HG02970 (cell line): ENCODE measurements around the gene CENPX.

ENCODE experiments used
- ATAC-seq: cut with Tn5 transposase; IDR thresholded peaks from one replicate; pipeline ENCODE4 v1.9.1; 2021; ENCODE audit warnings: mild to moderate bottlenecking, moderate library complexity, moderate number of reproducible peaks; ENCODE audit not compliant: unreplicated experiment, low FRiP score

CENPX gene

DNA sequence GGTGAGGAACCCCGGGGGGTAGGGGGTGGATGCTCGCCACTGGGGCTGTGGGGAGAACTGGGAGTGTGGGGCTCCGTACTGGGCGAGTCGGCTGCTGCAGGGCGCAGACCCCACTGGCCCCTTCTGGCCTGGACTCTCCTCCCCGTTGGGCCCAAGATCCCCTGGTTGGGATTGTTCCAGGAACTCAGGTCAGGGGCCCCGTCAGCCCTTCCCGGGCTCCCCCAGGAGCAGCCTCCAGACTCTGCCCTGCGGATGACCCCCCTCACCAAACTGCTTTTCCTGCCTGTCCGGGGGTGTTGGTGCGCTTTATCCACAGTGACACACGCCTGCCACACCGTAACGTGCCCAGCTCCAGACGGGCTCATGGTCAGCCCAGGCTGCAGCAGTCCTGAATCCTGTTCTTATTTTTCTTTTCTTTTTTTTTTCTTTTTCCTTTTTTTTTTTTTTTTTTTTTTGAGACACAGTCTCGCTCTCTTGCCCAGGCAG lies 21.1 kb downstream of the CENPX start:
- ATAC-seq, result no peak

DNA sequence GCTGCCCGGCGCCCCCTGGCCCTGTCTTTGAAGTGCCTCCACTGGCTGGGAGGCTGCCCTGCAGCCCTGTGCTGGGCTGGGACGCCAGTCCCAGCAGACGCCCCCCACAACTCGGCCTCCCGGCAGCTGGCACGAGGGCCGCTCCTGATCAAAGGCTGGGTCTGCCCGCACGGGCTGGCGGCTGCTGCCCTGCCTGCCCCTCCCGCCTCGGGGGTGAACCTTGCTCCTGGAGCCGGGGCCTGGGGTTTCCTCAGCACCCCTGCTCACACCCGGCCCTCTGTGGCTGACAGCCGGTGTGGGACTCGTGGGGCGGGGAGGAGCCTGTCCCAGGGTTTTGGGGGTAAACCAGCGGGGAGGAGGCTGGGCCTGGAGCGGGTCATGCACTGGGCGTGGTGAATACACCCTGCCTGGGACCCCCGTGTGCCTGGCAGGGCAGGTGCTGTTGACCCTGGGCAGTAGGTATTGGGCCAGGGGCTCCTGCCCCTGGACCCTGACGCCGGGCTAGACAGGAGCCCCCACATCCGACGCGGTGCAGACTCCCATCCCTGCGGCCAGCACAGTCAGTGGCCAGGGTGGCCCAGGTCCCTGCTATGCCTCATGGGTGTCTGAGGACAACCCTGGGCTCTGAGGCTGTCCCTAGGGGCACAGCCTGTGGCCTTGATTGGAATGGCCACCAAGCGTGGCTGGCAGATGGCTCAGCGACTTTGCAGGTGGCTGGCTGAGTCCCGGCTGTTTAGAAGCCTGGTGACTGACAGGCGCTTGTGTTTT lies 21.7 kb downstream of the CENPX start:
- ATAC-seq, result no peak

DNA sequence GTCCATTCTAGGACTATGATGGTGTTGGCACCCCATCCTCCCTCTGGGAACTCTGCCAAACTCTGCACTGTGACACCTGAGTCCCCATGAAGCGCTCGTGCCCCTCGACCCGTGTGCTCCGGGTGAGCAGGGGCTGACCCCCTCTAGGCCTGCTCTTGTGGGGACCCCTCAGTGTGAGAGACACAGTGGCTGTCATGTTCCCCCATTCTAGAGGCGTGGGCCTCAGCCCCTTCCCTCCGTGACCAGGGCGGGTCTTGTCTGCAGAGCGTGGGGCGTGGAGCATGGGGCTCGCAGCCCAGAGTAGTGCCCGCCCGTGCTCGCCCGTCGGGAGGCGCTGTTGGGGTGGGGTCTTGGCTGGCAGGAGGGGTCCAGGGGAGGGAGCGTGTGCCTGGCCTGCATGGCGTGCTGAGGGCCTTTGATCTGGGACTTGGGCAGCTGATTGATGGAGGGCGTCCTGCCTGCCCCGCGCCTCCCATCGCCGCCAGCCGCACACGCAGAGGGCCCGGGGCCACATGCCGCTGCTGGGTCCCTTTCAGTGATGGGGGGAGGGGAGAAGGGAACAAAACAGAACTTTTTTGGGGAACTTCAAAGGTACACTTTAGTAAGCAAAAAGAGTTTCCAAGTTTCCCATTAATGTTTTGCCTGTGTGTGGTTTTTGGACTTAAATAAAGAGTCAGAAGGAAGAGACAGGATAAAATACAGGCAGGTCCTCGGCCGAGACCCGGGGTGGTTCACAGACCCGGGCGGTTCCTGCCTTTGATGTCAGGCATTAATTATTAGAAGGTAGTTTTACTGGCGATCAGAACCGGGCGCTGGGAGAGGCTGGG lies 22.5 kb downstream of the CENPX start:
- no peak for ATAC-seq

DNA sequence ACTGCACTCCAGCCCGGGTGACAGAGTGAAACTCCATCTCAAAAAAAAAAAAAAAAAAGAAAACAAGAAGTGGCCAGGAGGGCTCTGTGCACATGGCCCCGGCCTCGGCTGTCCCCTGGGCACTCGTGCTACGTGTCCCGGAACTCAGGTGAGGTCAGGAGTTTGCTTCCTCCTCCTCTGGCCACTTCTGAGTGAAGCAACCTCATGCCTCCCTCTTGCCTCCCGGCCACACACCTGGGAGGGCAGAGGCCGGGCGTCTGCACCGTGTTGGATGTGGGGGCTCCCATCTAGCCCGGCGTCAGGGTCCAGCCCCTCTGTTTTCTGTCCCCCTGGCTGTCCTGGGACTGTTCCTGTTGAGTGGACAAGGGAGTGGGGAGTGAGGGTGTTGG lies 23.1 kb downstream of the CENPX start:
- ATAC-seq, result no peak

DNA sequence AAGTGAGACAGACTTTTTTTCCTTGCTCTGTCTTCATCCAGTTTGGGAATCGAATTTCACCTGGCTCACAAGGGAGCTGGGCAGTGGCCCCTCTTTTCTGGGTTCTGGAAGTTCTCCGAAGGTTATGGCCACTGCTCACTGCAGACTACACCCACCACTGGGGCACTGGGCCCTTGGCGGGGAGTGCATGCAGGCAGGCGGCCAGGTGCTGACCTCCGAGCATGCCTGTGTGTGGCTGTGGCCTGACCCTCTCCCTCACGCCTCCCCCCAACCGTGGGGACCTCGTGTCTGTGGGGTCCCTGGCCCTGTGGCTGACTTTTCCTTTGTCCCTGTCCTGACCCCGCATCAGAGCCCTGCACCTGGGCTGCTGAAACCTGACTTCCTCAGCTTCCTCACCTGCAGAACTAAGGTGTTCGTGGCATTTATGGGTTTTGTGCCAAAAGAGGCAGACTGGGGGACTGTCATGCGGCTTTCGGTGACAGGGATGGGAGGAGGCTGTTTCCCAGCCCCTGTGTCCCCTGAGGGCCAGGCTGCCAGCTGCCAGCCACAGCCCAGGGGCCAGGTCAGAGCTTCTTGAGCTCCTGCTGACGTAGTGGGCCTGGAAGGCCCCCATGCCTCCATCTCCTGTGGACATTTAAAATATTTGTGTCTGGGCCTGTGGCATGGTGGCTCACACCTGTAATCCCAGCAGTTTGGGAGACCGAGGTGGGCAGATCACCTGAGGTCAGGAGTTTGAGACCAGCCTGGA lies 23.8 kb downstream of the CENPX start:
- no peak for ATAC-seq

DNA sequence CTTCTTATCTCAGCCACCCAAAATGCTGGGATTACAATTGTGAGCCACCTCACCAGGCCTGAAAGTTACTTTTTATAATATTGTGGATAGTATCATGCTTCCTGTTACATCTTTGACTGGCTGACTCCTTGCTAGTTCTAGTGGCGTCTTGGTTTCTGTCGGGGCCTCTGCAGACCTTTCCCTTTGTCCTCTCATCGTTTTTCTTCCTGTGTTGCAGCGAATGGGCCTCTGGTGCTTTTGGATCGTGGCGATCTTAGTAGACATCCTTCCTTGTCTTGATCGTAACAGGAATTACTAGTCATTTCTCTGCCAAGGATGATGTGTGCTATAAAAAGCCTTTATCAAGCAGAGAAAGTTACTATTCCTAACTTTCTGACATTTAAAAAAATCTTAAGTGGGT lies 24.5 kb downstream of the CENPX start:
- ATAC-seq, result no peak

DNA sequence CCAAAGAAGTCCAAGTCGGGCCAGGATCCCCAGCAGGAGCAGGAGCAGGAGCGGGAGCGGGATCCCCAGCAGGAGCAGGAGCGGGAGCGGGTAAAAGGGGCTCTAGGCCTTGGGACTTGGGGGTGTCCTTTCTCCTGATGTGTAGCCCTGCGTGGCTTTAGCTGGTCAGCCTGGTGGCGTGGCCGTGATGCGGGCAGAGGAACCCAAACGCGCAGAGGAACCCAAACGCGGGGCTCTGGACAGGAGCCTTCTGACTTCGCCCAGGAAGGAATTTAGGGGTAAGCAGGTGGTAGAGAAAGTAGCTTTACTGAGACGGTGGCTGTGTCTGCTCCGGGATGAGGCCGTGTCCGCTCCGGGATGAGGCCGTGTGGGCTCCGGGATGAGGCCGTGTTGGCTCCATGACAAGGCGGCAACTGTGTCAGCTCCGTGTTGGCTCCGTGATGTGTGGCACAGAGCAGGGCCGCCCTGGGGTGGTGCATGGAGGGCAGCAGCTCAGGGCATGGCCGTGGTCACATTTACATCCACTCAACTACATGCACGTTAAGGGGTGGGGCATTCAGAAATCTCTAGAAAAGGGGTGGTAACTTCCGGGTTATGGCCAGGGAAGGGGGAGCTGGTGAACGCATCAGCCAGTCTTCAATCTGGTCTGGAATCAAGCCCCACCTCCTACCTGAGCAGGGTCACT lies 25.8 kb downstream of the CENPX start:
- ATAC-seq, result no peak

DNA sequence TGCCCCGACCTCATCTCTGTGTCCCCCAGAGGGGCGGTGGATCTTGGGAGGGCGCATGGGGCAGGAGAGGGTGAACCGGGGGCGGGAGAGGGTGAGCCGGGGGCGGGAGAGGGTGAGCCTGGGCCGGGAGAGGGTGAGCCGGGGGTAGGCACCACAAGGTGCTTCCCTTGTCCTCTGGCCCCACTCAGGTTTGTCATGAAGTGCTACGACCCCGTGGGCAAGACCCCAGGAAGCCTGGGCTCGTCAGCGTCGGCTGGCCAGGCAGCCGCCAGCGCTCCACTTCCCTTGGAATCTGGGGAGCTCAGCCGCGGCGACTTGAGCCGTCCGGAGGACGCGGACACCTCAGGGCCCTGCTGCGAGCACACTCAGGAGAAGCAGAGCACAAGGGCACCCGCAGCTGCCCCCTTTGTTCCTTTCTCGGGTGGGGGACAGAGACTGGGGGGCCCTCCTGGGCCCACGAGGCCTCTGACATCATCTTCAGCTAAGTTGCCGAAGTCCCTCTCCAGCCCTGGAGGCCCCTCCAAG lies 26.4 kb downstream of the CENPX start:
- ATAC-seq, result no peak

DNA sequence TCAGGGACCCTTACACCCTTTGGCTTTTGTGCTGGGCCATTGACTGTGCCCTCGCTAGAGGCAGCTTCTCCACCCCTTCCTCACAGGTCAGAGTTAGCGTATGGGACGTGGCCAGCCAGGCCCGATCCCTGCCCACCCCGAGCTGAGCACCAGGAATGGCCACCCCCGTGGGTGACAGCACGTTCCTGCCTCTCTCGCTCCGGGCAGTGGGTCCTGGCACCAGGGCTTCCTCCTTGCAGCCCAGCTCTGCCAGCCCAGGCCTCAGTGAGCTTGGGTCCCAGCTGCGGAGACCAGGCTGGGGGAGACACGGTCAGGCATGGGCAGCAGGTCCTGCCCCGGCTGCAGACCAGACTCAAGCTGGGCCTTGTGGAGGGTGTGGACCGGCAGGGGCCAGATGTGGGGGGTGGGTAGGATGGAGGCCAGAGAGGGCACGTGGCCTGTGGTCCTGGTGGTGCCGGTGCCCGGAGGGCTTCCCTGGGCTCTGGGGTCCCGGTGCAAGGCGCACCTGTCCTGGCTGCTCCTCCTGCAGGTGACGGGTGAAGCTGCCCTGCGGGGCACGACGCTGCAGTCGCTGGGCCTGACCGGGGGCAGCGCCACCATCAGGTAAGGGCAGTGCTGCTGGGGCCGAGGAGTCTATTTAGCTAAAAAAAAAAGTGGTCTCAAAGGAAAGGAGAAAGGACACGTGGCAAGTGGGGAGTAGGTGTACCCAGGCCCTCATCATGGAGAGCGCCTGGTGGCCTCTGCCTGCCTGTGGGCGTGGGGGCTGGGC lies 27.0 kb downstream of the CENPX start:
- no peak for ATAC-seq

DNA sequence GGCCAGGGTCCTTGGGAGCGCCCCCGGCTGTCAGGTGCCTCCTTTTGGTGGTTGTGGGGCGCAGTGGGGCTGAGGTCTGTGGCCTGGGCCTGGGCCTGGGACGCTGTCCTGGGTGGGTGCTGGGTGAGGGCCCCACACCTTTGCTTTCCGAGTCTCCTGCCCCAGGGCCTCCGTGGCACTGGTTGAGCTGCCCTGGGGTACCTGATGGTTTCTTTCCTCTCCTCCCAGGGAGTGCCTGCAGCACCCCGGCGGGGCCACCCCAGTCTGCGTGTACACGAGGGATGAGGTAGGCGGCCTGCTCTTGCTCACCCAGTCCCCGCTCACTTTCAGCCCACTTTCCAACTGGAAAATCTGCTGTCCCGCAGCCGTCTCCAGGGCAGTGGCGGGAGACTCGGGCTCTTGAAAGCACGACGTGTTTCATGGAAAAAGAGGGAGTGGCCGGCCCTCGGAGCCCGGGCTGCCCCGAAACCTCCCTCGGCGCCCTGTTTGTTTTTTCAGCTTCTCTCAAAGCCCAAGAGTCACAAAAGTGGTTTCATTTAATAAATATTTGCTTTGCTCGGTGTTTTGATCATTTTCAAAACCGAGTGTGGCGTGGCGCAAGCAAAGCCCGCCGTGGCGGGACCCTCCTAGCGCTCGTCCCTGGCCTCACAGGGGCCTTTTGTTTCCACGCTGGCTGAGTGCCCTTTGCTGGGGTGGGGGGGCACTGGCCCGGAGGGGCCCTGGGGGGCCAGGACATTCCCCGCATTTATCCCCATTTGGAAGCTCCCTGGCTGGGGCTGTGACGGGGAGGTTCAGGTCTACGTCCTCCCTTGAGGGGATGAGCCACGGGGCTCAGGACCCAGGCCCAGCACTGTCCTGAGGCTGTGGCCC lies 27.9 kb downstream of the CENPX start:
- ATAC-seq, result no peak

DNA sequence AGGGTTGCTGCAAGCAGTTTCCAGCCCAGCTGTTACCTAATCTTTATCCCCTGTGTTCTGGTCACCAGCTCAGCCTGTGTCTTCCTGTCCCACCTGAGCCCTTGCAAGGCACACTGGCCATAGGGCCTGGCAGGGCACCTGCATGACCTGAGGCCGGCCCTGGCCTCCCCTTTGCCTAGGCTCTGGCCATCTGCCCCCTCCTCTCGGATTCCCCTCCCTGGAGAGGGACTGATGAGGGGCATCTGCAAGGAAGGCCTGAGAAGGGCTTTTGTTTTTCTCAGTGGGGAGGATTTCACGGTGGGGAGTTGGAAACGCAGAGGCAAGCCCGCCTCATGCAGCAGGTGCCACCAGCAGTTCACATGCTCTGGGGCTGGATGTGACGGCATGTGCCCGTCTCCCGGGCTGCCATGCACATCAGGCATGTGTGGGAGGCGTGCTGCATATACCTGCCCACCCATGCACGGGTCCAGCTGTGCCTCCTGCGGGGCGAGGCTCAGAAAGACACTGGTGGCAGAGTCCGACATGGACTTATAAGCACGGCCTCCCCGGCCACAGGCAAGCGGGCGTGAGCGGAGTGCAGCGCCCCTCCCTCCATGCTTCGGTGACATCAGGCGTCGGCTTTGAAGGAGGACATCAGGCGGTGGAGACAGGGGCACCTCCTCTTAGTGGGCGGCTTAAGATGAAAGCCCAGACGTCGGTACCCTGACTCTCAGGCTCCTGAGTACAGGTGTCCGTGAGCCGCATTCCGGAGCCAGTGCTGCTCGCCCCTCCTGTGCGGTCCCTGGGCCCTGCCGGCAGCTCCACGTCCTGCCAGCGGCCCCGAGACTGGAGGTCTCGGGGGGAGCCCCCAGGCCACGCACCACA lies 28.7 kb downstream of the CENPX start:
- ATAC-seq, result no peak

DNA sequence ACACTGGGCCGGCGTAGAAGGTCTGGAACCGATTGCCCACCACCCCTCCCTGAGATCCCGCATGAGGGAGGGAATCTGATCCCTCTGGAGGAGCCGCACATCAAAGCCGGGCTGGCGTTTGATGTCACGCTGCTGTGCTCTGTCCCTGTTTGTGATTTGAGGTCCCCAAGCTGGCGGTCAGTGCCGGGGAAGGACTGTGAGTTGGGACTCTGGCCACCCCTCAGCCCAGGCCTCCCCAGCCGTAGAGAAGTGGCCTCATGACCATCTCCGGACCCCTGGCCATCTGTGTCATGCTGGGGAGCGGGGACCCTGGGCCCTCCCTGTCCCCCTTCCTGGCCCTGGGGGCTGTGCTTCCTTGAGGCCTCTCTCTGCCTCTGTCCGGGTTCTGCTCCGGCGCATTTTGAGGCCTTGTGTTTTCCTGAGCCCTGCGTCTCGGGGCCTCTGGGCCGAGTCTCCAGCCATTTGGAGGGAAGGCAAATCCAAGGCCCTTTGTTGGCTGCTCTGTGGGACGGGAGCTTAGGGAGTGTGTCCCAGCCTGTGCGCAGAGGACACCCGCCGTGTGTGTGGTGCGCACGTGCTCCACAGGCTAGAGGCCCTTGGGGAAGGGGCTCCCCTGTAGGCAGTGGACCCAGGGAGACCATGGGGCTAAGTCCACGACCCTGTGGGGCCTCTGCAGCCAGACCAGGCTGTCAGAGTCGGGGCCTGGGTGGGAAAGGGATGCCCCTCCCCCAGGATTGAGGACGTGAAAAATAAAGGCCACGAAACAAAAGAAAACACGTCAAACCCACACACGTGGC lies 30.2 kb downstream of the CENPX start:
- no peak for ATAC-seq

DNA sequence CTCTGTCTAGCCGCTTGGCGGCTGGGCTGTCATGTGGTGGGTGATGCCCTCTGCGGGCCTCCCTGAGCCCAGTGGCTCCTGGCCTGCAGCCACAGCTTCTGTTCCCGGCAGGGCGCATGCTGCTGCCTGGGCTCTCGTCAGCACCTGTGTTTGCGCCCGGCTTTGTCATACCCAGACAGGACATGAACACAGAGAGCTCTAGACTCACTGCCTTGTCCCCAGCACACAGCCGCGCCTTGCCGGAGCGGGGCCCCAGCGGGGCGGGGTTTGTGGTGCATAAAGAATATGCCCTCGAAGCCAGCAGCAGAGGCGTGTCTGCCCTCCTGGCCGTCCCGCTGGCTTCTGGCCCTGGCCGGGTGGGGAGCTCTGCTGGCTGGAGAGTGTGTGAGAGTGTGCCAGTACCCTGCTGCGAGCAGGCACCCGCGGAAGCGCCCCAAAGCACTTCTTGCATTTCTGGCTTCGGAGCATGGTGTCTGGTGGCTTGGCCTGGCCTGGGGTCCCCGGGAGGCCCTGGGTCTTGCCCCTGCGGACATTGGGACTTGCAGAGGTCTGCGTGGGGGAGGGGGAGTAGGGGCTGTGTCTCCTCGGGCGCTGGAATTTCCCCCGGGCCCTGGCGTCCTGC lies 30.9 kb downstream of the CENPX start:
- no peak for ATAC-seq

DNA sequence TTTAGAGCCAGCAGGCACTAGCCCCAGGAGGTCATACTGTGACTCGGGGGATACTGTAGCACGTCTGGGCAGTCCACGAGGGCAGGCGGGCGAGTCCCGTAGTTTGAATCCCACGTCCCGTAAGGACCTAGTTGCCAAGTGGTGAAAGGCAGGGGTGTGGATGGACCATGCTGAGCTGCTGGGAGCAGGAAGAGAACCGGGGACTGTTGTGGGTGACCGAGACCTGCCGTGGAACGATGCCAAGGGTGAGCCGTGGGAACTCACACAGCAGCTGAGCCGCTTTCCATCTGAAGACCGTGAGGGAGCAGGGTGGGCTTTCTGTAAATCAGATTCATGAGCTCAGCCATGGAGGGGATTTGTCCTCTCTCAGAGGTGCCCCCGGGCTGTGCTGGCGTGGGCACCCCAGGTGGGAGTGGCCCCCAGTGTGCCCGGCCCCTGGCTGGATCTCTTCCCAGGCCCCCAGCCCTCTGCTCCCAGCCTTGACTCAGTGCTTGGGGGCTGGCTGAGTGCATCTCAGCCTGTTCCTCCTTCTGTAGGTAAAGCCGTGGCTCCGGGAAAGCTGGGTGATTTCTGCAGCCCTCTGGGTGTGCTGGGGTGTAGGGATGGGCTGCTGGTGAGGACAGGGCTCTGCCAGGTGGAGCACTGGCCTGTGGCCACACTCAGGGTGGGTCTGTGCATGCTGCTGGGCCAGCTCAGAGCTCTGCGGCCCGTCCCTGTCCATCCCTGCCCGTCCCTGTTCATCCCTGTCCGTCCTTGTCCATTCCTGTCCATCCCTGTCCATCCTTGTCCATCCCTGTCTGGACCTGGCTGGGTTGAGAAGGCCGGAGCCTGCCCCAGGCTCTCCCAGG lies 31.6 kb downstream of the CENPX start:
- no peak for ATAC-seq

DNA sequence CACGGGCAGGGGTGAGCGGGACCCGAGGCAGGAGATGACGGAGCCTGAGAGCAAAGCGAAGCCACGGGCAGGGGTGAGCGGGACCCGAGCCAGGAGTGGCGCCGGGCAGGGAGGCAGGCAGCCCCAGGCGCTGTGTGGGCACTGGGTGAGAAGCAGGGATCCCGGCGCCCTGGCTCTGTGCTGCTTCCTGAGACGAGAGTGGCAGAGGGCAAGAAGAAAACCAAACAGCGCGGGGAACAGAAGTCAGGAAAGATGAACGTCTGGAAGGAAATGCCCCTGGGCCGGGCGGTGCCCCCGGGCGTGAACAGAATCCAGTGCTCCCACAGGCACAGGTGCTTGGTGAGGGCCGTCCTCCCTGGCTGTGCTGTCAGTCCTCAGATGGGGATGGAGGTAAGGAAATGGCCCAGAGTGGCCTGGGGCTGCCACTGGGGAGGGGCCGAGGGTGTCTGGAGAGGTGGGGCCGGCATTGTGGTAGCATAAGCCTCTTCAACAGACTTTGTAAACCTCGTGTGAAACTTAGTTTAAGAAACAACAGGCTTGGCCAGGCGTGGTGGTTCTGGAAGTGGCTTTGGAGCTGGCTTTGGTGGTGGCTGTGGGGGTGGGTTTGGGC lies 35.4 kb downstream of the CENPX start:
- no peak for ATAC-seq
